ENCODE measurements around the gene TMTC4. TPM values are rescaled to one million over a fixed set of nuclear protein-coding genes. Genes with fewer than 3 reads are reported as not detected.
A peak's percentile ranks its signal among the peaks of the same experiment; 100 is the strongest.
"Not testable (repeated sequence)": the region's sequence is repeated elsewhere in the genome, so short reads cannot be mapped to it uniquely, and the experiment has no call there.

The TMTC4 gene
- total RNA-seq, 1 donor from 2014 or later = 47.8 TPM

GRCh38 chr13:100588331-100589177 is 86.0 kb downstream of the TMTC4 start, which contains the start of gene GGACT:
Gene GGACT, minus strand, starts transcription at chr13:100588789. Its CDS starts 56,198 bp downstream, at chr13:100532591.
- no peak for DNase-seq (ENCODE audit: low read depth)

GRCh38 chr13:100584896-100585295 is 89.7 kb downstream of the TMTC4 start:
- no peak for DNase-seq (ENCODE audit: low read depth)

GRCh38 chr13:100581504-100581903 is 93.1 kb downstream of the TMTC4 start:
- DNase-seq (ENCODE audit: low read depth) = no peak

- DNase-seq (ENCODE audit: low read depth) = no peak
Measured at GRCh38 chr13:100581030-100581429, 93.6 kb downstream of the TMTC4 start.

GRCh38 chr13:100580045-100580444 is 94.5 kb downstream of the TMTC4 start:
- no peak for DNase-seq (ENCODE audit: low read depth)

GRCh38 chr13:100577239-100577638 is 97.4 kb downstream of the TMTC4 start:
- not testable (repeated sequence) for DNase-seq (ENCODE audit: low read depth)

- DNase-seq (ENCODE audit: low read depth) = peak; percentile 73
Measured at GRCh38 chr13:100573121-100573520, 101.5 kb downstream of the TMTC4 start.

- peak; percentile 29 for DNase-seq (ENCODE audit: low read depth)
Measured at GRCh38 chr13:100566543-100566942, 108.1 kb downstream of the TMTC4 start.

GRCh38 chr13:100565286-100565685 is 109.3 kb downstream of the TMTC4 start:
- no peak for DNase-seq (ENCODE audit: low read depth)

GRCh38 chr13:100564444-100565223 is 110.0 kb downstream of the TMTC4 start:
- no peak for DNase-seq (ENCODE audit: low read depth)

GRCh38 chr13:100563779-100564178 is 110.8 kb downstream of the TMTC4 start:
- no peak for DNase-seq (ENCODE audit: low read depth)

- peak; percentile 68 for DNase-seq (ENCODE audit: low read depth)
Measured at GRCh38 chr13:100561599-100562204, 112.9 kb downstream of the TMTC4 start.

GRCh38 chr13:100561158-100561499 is 113.5 kb downstream of the TMTC4 start:
- DNase-seq (ENCODE audit: low read depth) = no peak

- DNase-seq (ENCODE audit: low read depth) = no peak
Measured at GRCh38 chr13:100560498-100561157, 114.0 kb downstream of the TMTC4 start.

- no peak for DNase-seq (ENCODE audit: low read depth)
Measured at GRCh38 chr13:100559886-100560285, 114.7 kb downstream of the TMTC4 start.

Other genes starting within 250 kb of the TMTC4 start
- gene GGACT, start 86.0 kb downstream of the TMTC4 start, total RNA-seq = 6.1 and 7.8 TPM in 2 replicates